Neural crest cell (in vitro differentiated cells): ENCODE results near the gene USP10. TPM values are rescaled to one million over a fixed set of nuclear protein-coding genes. Genes with fewer than 3 reads are reported as not detected.
A peak's percentile ranks its signal among the peaks of the same experiment; 100 is the strongest.

Source experiments
- DNase-seq: peaks from one replicate; pipeline ENCODE4 v3.0.0; 2021; ENCODE audit warnings: low read depth, mixed read lengths, low spot score
- H3K27ac Mint-ChIP-seq: one replicate; pipeline ENCODE4 v1.8.0; 2021; ENCODE audit warnings: mild to moderate bottlenecking, mixed read lengths; ENCODE audit not compliant: unreplicated experiment
- H3K27me3 Mint-ChIP-seq: 2 replicates; pipeline ENCODE4 v1.8.0; 2021; ENCODE audit warnings: low read depth, mild to moderate bottlenecking, mixed read lengths
- H3K36me3 Mint-ChIP-seq: 2 replicates; pipeline ENCODE4 v1.8.0; 2021; ENCODE audit warnings: low read depth, mild to moderate bottlenecking, mixed read lengths
- H3K4me1 Mint-ChIP-seq: 2 replicates; pipeline ENCODE4 v1.8.0; 2021; ENCODE audit warnings: mixed read lengths
- H3K4me3 Mint-ChIP-seq: one replicate; pipeline ENCODE4 v1.8.0; 2021; ENCODE audit warnings: mild to moderate bottlenecking, mixed read lengths
- H3K9me3 Mint-ChIP-seq: 2 replicates; pipeline ENCODE4 v1.8.0; 2021; ENCODE audit warnings: mixed read lengths
- CTCF ChIP-seq: fragments of 200-600 bp; sonication (generic); conservative IDR thresholded peaks from 2 replicates; pipeline ENCODE4 v1.5.0; 2021; ENCODE audit warnings: antibody characterized with exemption, mild to moderate bottlenecking
- total RNA-seq: library from RNA; stranded (reverse); gene quantifications from 2 replicates; pipeline ENCODE4 v1.2.1, GENCODE V29; 2021

USP10 gene
- total RNA-seq, 1 donor from 2014 or later = 149 TPM

- Mint-ChIP-seq H3K36me3 (peaks cover 28% of the 10 kb centered on the region), H3K4me3 (no peak overlapping the region), H3K27me3 (no peaks in the 10 kb centered on the region), H3K9me3 (no peaks in the 10 kb centered on the region), H3K4me1 (no peaks in the 10 kb centered on the region), H3K27ac (no peak overlapping the region)
- TF ChIP-seq CTCF = no peak
- DNase-seq = no peak
These were observed 66.1 kb downstream of the USP10 start for GRCh38 chr16:84765616-84766580.

GRCh38 chr16:84766978-84767773 is 67.4 kb downstream of the USP10 start:
- TF ChIP-seq CTCF = no peak
- Mint-ChIP-seq H3K27ac (peak overlapping the region; percentile 8), H3K4me3 (no peak overlapping the region), H3K27me3 (no peaks in the 10 kb centered on the region), H3K4me1 (no peaks in the 10 kb centered on the region), H3K9me3 (no peaks in the 10 kb centered on the region), H3K36me3 (peaks cover 24% of the 10 kb centered on the region)
- no peak for DNase-seq

GRCh38 chr16:84768061-84768807 is 68.4 kb downstream of the USP10 start:
- no peaks in the 10 kb centered on the region for H3K27me3 Mint-ChIP-seq
- TF ChIP-seq CTCF = no peak
- H3K4me1 Mint-ChIP-seq = no peaks in the 10 kb centered on the region
- no peak overlapping the region for H3K27ac Mint-ChIP-seq
- peaks cover 24% of the 10 kb centered on the region for H3K36me3 Mint-ChIP-seq
- no peaks in the 10 kb centered on the region for H3K9me3 Mint-ChIP-seq
- no peak overlapping the region for H3K4me3 Mint-ChIP-seq
- DNase-seq = no peak

- Mint-ChIP-seq H3K9me3 (no peaks in the 10 kb centered on the region), H3K4me3 (no peak overlapping the region), H3K27ac (no peak overlapping the region), H3K36me3 (peaks cover 22% of the 10 kb centered on the region), H3K4me1 (no peaks in the 10 kb centered on the region), H3K27me3 (no peaks in the 10 kb centered on the region)
- no peak for DNase-seq
- no peak for TF ChIP-seq CTCF
These were observed 69.0 kb downstream of the USP10 start for GRCh38 chr16:84768808-84769197.

- Mint-ChIP-seq H3K36me3 (peaks cover 20% of the 10 kb centered on the region), H3K4me3 (no peak overlapping the region), H3K4me1 (no peaks in the 10 kb centered on the region), H3K27me3 (no peaks in the 10 kb centered on the region), H3K27ac (no peak overlapping the region), H3K9me3 (no peaks in the 10 kb centered on the region)
- TF ChIP-seq CTCF = no peak
- no peak for DNase-seq
These were observed 69.6 kb downstream of the USP10 start for GRCh38 chr16:84769416-84769815.
